HG02884 (cell line): Measurements from ENCODE around the gene BCR.
"Not testable (repeated sequence)": the region's sequence is repeated elsewhere in the genome, so short reads cannot be mapped to it uniquely, and the experiment has no call there.

Experiments
- ATAC-seq: cut with Tn5 transposase; IDR thresholded peaks from one replicate; pipeline ENCODE4 v1.9.1; 2021; ENCODE audit warnings: mild to moderate bottlenecking, moderate library complexity; ENCODE audit not compliant: unreplicated experiment

BCR gene

GRCh38 chr22:23180301-23180892, at the start of gene BCR:
Gene BCR (plus strand): TSS chr22:23180509. CDS start chr22:23180961, 452 bp downstream.
- ATAC-seq: no peak

- no peak for ATAC-seq
These were observed 49.6 kb upstream of the BCR start for GRCh38 chr22:23130697-23131096.

- ATAC-seq: no peak
These were observed 48.4 kb upstream of the BCR start for GRCh38 chr22:23131931-23132330.

GRCh38 chr22:23132376-23133091, 47.8 kb upstream of the BCR start:
- no peak for ATAC-seq

GRCh38 chr22:23133922-23134321, 46.4 kb upstream of the BCR start:
- no peak for ATAC-seq

- ATAC-seq: not testable (repeated sequence)
These were observed 43.3 kb upstream of the BCR start for GRCh38 chr22:23136991-23137390.

GRCh38 chr22:23137468-23137867, 42.8 kb upstream of the BCR start:
- ATAC-seq: no peak

GRCh38 chr22:23137905-23138561, 42.3 kb upstream of the BCR start:
- no peak for ATAC-seq

GRCh38 chr22:23138584-23139435, 41.5 kb upstream of the BCR start:
- ATAC-seq: no peak

- no peak for ATAC-seq
These were observed 39.9 kb upstream of the BCR start for GRCh38 chr22:23140385-23140784.

GRCh38 chr22:23142546-23143105, 37.7 kb upstream of the BCR start:
- ATAC-seq: no peak

- no peak for ATAC-seq
These were observed 37.2 kb upstream of the BCR start for GRCh38 chr22:23143119-23143518.

- no peak for ATAC-seq
These were observed 35.9 kb upstream of the BCR start for GRCh38 chr22:23144432-23144831.

GRCh38 chr22:23144932-23145877, 35.1 kb upstream of the BCR start, which contains the start of gene RAB36:
Gene RAB36 (plus strand): TSS chr22:23145477. CDS start chr22:23146617, 1,140 bp downstream.
- no peak for ATAC-seq

- ATAC-seq: no peak
These were observed 34.3 kb upstream of the BCR start for GRCh38 chr22:23145878-23146470.

GRCh38 chr22:23146478-23147205, 33.7 kb upstream of the BCR start:
- no peak for ATAC-seq

- ATAC-seq: no peak
These were observed 32.5 kb upstream of the BCR start for GRCh38 chr22:23147617-23148387.

GRCh38 chr22:23149743-23150238, 30.5 kb upstream of the BCR start:
- ATAC-seq: no peak
